TTC549 (cell line): ENCODE data around the gene ABCC4.
"Not testable (repeated sequence)": the region's sequence is repeated elsewhere in the genome, so short reads cannot be mapped to it uniquely, and the experiment has no call there.

Experiments used
- FAIRE-seq: peaks from 2 replicates; lab custom pipeline; 2012; peaks lifted over from hg19 to GRCh38; lab: Jason Lieb, UNC

Gene ABCC4

GRCh38 chr13:95193509-95194230 lies 107.6 kb downstream of the ABCC4 start:
- FAIRE-seq, result no peak

DNA sequence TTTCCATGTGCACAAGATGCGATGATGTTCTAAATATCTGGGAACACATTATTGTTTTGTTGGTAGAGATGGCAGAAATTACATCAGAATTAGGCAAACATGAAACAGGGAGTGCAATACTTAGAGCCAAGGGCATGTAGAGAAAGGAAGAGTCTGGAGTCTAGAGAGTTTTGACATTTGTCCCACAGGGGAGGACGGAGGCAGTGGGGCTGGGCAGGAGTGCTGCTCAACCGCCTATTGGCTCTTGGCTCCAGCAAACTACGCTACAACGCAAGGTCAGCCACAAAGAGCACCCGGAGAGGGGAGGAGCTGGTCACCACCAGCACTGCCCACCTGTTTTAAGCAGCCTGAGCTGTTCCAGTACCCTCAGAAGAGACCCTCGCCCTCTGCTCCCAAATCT lies 108.3 kb downstream of the ABCC4 start:
- FAIRE-seq, result no peak

DNA sequence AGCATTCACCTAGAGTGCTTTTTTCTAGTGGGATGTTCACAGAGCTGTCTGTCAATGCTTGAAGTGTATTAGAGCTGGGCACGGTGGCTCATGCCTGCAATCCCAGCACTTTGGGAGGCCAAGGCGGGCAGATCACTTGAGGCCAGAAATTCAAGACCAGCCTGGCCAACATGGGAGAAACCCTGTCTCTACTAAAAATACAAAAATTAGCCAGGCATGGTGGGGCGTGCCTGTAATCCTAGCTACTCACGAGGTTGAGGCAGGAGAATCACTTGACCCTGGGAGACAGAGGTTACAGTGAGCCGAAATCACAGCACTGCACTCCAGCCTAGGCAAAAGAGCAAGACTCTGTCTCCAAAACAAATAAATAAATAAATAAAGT lies 108.7 kb downstream of the ABCC4 start:
- not testable (repeated sequence) for FAIRE-seq

DNA sequence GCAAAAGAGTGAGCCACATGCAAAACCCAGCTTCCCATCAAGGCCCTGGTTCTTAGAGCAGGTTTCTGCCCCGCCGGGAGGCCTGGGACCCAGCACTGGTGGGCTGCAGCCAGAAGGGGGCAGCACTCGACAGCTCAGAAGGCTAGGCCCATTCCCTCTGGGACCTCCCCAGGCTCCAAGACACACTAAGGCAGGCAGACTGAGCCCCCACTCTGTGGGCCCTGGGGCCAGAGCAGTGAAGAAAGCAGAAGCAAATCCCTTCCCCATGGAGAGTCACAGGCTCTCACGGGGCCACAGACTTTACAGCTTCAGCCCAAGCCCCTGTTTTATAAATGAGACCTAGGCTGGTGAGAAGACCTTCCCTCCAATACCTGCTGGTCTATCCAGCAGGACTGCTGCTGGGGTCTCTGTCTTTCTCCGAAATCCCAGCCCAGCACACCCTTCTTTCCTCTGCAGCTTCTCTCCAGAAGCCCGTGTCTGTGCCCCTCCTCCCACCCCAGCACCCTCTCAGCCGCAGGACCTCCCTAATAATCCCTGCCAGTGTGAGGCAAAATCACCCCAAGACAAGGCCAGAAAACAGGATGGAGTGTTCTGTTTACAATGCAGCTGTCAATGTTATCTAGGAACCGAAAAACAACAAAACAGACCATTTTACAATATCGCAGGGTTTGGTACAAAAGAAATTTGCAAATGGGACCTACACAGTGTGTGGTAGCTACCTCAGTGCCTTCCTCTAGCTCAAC lies 109.3 kb downstream of the ABCC4 start:
- FAIRE-seq, result no peak

- no peak for FAIRE-seq
Measured at GRCh38 chr13:95188128-95188527, 113.1 kb downstream of the ABCC4 start.

GRCh38 chr13:95185851-95186250 lies 115.4 kb downstream of the ABCC4 start:
- no peak for FAIRE-seq

GRCh38 chr13:95185311-95185710 lies 115.9 kb downstream of the ABCC4 start:
- FAIRE-seq, result no peak

DNA sequence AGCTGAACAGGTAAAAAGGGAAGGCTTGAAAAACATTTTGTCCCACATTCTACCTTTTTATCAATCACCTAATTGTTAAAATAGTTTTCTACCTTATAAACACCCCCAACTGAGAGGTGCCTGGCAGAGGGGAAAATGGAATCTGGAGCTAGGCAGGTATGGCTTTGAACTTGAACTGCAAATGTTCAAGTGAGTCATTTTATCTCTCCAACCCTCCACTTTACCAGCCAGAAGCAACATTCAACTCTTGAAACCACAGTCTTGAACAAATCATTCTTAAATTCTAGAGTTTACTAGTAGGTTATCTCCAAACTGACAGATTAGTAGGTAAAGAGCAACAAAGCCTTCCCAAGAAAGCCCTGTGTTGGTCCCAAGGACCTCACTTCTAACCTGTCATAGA lies 116.9 kb downstream of the ABCC4 start:
- FAIRE-seq, result no peak

- no peak for FAIRE-seq
Measured at GRCh38 chr13:95182570-95183265, 118.5 kb downstream of the ABCC4 start.

GRCh38 chr13:95181586-95181985 lies 119.7 kb downstream of the ABCC4 start:
- no peak for FAIRE-seq

DNA sequence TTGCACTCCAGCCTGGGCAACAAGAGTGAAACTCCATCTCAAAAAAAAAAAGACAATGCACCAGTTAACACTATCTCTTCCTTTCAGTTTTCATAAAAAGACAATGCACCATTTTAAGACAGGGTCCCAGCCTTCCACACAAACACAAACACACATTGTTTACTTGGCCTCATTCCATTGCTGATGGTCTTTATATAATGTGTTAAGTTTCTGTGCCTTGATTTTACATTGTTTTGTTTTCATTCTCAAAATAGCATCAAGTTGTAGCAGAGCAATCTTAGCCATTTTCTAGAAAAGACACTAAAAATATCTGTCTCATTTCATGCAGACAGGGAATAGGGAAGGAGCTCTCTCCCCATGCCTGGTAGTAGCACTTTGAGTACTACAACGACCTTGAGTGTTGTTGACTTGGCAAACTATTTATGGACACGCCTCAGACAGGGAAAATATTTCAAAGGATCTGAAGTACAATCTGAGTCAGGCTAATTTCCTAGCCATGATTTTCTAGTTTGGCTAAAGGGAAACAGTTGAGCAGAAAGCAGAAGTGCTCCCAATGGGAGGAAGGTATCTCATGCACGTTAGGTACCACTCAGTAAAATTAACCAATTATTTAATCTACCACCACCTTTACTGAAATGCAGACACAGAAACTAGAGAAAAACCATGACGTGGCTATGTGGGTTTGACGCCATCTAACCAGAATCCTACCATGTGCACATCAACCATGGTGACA lies 120.6 kb downstream of the ABCC4 start:
- no peak for FAIRE-seq

DNA sequence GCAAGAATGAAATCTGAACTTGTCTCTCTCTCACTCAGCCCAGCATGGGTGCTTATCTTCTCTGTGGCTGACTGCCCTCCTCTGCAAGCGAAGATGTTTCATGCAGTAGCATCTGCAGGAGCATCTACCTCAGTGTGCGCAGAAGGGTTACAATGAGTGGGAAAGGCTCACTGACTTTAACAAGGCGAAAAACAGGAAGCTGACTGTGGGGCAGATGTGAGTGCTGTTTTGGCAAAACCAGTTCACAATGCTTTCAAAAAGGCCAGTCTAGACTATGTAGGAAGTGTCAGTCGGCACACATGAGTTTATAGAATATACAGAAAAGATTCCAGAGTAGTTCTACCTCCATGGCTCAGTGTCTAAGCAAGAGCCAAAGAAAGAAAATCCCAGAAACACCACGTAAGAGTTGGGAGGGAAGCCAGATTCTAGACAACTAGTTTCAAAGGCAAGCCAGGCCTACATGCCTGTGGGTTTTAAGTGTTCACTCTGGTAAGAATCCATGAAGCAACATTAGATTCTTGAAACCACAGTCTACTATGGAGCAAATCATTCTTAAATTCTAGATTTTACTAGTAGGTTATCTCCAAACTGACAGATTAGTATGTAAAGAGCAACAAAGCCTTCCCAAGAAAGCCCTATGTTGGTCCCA lies 124.5 kb downstream of the ABCC4 start:
- FAIRE-seq, result no peak

GRCh38 chr13:95174517-95174916 lies 126.7 kb downstream of the ABCC4 start:
- FAIRE-seq, result no peak

DNA sequence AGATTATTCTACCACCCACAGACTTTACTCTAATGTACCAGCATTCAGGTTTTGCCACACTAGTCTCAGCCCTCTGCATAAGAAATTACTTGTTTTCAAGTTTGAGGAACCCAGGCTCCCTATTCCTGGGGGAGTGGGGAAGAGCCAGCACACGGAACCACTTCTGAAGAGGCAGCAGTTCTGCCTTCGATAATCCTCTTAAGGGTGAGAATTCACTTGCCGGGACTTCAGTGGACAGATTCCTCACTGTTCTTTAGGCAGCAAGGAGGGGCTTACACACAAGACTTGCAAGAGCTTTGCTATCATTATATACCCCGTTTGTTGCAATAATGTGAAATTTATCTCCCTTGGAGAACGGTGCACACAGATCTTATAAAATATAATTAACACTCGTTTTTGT lies 133.1 kb downstream of the ABCC4 start:
- no peak for FAIRE-seq

GRCh38 chr13:95167003-95167402 lies 134.2 kb downstream of the ABCC4 start:
- FAIRE-seq, result not testable (repeated sequence)

DNA sequence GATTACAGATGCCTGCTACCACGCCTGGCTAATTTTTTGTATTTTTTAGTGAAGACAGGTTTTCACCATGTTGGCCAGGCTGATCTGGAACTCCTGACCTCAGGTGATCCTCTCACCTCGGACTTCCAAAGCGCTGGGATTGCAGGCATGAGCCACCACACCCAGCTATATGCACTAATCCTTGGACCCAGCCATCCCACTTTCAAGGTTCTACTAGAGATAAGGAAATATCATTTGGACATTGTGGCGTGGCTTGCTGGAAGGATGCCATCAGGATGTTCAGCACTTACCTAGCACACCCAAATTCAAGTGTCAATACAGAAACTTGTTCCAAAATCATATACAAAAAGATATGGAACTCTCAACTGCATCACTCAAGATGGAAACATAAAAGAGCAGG lies 136.4 kb downstream of the ABCC4 start:
- FAIRE-seq, result no peak

DNA sequence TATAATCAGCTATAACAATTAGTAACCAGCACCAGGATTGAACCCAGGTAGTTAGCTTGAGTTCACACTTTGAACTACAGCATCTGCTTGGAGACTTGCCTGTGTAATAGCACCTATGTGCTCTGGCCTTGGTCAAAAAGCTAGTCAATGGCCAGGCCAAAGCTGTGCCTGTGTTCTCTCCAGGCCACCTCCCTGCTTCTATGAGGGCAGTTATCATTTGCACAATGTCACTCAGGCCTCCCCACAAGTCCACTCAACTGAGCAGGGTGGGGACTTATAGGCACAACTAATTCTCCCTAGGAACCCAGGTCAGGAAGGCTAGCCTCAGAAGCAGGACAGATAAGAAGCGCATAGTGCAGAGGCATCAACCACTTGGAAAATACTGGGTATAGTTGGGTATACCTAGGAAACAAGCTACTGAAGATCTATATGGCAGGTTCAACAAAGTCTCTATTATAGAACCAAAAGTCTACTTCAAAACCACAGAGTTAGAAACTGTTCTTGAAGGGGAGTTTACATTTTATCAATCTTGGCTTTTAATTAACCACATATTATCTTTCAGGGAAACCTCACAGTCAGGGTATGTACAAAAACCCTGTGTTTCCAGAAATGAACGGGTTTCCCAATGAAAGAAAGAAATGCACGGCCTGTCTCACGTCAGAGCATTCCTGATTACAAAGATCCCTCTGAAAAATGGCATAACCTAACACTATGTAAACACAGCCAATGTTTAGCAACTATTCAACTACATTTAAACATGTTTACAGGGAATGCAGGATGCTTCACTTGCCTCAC lies 140.9 kb downstream of the ABCC4 start:
- no peak for FAIRE-seq

GRCh38 chr13:95159458-95159857 lies 141.8 kb downstream of the ABCC4 start:
- FAIRE-seq, result no peak

DNA sequence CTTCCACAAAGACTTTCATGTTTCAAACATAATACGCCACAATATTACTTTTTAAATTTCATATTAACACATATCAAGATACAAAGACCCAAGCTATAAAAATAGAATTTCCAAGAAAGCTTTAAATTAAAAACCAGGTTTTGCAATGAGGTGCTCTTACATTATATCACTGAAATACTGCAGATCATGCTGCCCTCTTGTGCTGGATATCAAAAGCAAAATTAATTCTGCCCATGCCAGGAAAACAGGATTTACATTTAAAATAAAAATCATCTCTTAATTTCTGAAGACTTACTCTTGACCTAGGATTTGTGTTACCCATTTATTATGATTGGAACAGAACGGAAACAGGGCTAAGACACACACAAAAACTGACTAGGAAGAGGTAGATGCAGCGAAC lies 145.0 kb downstream of the ABCC4 start:
- FAIRE-seq, result no peak

DNA sequence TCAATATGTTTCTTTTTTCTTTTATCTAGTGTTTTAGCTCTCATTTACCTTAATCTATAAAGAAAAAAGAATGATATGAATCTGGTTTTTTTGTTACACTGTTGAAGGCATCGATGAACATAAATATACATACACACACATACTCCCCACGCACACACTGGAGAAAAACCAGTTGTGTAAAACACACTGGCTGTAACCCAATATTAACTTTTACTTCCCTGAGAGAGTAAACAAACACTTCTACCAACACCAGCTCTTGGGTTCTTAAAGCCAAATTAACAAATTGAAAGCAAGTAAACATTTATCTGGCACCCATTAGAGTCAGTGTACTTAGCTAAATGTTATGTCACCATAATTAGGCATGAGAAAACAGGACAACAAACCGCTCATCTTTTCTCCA lies 145.7 kb downstream of the ABCC4 start:
- FAIRE-seq, result no peak

DNA sequence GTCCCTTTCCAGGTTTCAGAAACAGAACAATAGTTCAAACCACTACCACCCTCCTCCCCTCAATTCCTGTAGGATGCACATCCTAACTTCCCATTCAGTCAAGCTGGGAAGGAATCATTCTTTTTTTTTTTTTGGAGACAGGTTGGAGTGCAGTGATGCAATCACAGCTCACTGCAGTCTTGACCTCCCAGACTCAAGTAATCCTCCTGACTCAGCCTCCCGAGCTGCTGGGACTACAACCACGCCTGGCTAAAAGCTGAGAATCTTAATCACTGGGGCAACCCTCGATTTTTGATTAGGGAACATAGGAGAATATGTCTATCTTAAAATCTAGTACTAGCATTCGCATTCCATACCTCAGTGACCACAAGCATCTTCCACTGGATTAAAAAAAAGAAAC lies 146.2 kb downstream of the ABCC4 start:
- no peak for FAIRE-seq
